Nephron progenitor cell (in vitro differentiated cells): ENCODE results near the gene CDK6.

Experiments
- DNase-seq: peaks from one replicate; pipeline ENCODE4 v3.0.0; 2021
- H3K27ac Mint-ChIP-seq: 2 replicates; pipeline ENCODE4 v1.8.0; 2021; ENCODE audit warnings: mild to moderate bottlenecking, moderate library complexity, mixed read lengths
- H3K27me3 Mint-ChIP-seq: 2 replicates; pipeline ENCODE4 v1.8.0; 2021; ENCODE audit warnings: mild to moderate bottlenecking, low read depth, mixed read lengths; ENCODE audit not compliant: poor library complexity
- H3K36me3 Mint-ChIP-seq: 2 replicates; pipeline ENCODE4 v1.8.0; 2021; ENCODE audit warnings: low read depth, mixed read lengths
- H3K4me1 Mint-ChIP-seq: 2 replicates; pipeline ENCODE4 v1.8.0; 2021; ENCODE audit warnings: mixed read lengths
- H3K4me3 Mint-ChIP-seq: 2 replicates; pipeline ENCODE4 v1.8.0; 2021; ENCODE audit warnings: mild to moderate bottlenecking, moderate library complexity, mixed read lengths
- H3K9me3 Mint-ChIP-seq: 2 replicates; pipeline ENCODE4 v1.8.0; 2021; ENCODE audit warnings: mild to moderate bottlenecking, moderate library complexity, mixed read lengths
- CTCF ChIP-seq: fragments of 200-600 bp; sonication (generic); IDR thresholded peaks from 2 replicates; pipeline ENCODE4 v1.5.0; 2021; ENCODE audit warnings: antibody characterized with exemption

CDK6 gene

GRCh38 chr7:92657391-92657790 is 179.0 kb downstream of the CDK6 start:
- no peak for TF ChIP-seq CTCF
- Mint-ChIP-seq H3K36me3 (no peaks in the 10 kb centered on the region), H3K9me3 (no peaks in the 10 kb centered on the region), H3K27me3 (no peaks in the 10 kb centered on the region), H3K4me3 (no peak overlapping the region), H3K27ac (no peak overlapping the region), H3K4me1 (no peaks in the 10 kb centered on the region)
- no peak for DNase-seq

GRCh38 chr7:92656121-92656520 is 180.3 kb downstream of the CDK6 start:
- no peaks in the 10 kb centered on the region for H3K27me3 Mint-ChIP-seq
- H3K9me3 Mint-ChIP-seq = no peaks in the 10 kb centered on the region
- no peak for TF ChIP-seq CTCF
- no peaks in the 10 kb centered on the region for H3K4me1 Mint-ChIP-seq
- no peak overlapping the region for H3K27ac Mint-ChIP-seq
- DNase-seq = no peak
- no peak overlapping the region for H3K4me3 Mint-ChIP-seq
- no peaks in the 10 kb centered on the region for H3K36me3 Mint-ChIP-seq

- H3K27ac Mint-ChIP-seq = no peak overlapping the region
- no peaks in the 10 kb centered on the region for H3K36me3 Mint-ChIP-seq
- H3K4me1 Mint-ChIP-seq = no peaks in the 10 kb centered on the region
- no peak overlapping the region for H3K4me3 Mint-ChIP-seq
- no peaks in the 10 kb centered on the region for H3K9me3 Mint-ChIP-seq
- DNase-seq = no peak
- TF ChIP-seq CTCF = no peak
- H3K27me3 Mint-ChIP-seq = no peaks in the 10 kb centered on the region
Measured at GRCh38 chr7:92655346-92655884, 181.0 kb downstream of the CDK6 start.

GRCh38 chr7:92653136-92653535 is 183.2 kb downstream of the CDK6 start:
- Mint-ChIP-seq H3K27ac (no peak overlapping the region), H3K36me3 (no peaks in the 10 kb centered on the region), H3K9me3 (no peaks in the 10 kb centered on the region), H3K4me3 (no peak overlapping the region), H3K27me3 (no peaks in the 10 kb centered on the region), H3K4me1 (no peaks in the 10 kb centered on the region)
- DNase-seq = no peak
- no peak for TF ChIP-seq CTCF

- H3K27me3 Mint-ChIP-seq = no peaks in the 10 kb centered on the region
- H3K9me3 Mint-ChIP-seq = no peaks in the 10 kb centered on the region
- no peak for TF ChIP-seq CTCF
- H3K4me1 Mint-ChIP-seq = no peaks in the 10 kb centered on the region
- H3K27ac Mint-ChIP-seq = no peak overlapping the region
- no peak for DNase-seq
- no peaks in the 10 kb centered on the region for H3K36me3 Mint-ChIP-seq
- H3K4me3 Mint-ChIP-seq = no peak overlapping the region
Measured at GRCh38 chr7:92652536-92652935, 183.8 kb downstream of the CDK6 start.

GRCh38 chr7:92650391-92650790 is 186.0 kb downstream of the CDK6 start:
- no peaks in the 10 kb centered on the region for H3K36me3 Mint-ChIP-seq
- H3K4me1 Mint-ChIP-seq = peaks cover 9% of the 10 kb centered on the region
- H3K4me3 Mint-ChIP-seq = no peak overlapping the region
- TF ChIP-seq CTCF = no peak
- H3K27ac Mint-ChIP-seq = peak overlapping the region; percentile 26
- DNase-seq = no peak
- no peaks in the 10 kb centered on the region for H3K27me3 Mint-ChIP-seq
- no peaks in the 10 kb centered on the region for H3K9me3 Mint-ChIP-seq
